GM23338 (cell line): ENCODE results near the gene NCS1. TPM values are rescaled to one million over a fixed set of nuclear protein-coding genes. Genes with fewer than 3 reads are reported as not detected.

Experiments used
- ATAC-seq: fragments of 200-7000 bp; cut with Tn5 transposase; 3 replicates; pipeline ENCODE4 v1.9.1; 2020
- DNase-seq: peaks from one replicate; pipeline ENCODE4 v3.0.0-alpha.2; 2015; ENCODE audit warnings: low spot score
- H2AFZ ChIP-seq: fragments of 200-600 bp; sonication (generic); 2 replicates; pipeline ENCODE4 v1.8.0; 2016; ENCODE audit warnings: antibody characterized with exemption, mild to moderate bottlenecking, moderate library complexity
- H3F3A ChIP-seq: fragments of 200-600 bp; sonication (generic); replicated peaks from 2 replicates; pipeline ENCODE4 v1.8.0; 2017; ENCODE audit warnings: antibody characterized with exemption, mixed run types, low read depth
- H3K27ac ChIP-seq: fragments of 200-600 bp; sonication (generic); 2 replicates; pipeline ENCODE4 v1.6.1; 2016; ENCODE audit warnings: low read depth
- H3K27me3 ChIP-seq: fragments of 200-600 bp; sonication (generic); 2 replicates; pipeline ENCODE4 v1.8.0; 2016; ENCODE audit warnings: mild to moderate bottlenecking, mixed run types, moderate library complexity; ENCODE audit not compliant: insufficient read depth
- H3K36me3 ChIP-seq: fragments of 200-600 bp; sonication (generic); 2 replicates; pipeline ENCODE4 v1.8.0; 2016; ENCODE audit warnings: mild to moderate bottlenecking; ENCODE audit not compliant: insufficient read depth
- H3K4me1 ChIP-seq: fragments of 200-600 bp; sonication (generic); 2 replicates; pipeline ENCODE4 v1.8.0; 2016; ENCODE audit warnings: mild to moderate bottlenecking, moderate library complexity; ENCODE audit not compliant: insufficient read depth
- H3K4me2 ChIP-seq: fragments of 200-600 bp; sonication (generic); 2 replicates; pipeline ENCODE4 v1.7.1; 2017; ENCODE audit warnings: mixed run types
- H3K4me3 ChIP-seq: fragments of 200-600 bp; sonication (generic); 2 replicates; pipeline ENCODE4 v1.6.1; 2016; ENCODE audit warnings: mixed run types
- H3K79me2 ChIP-seq: fragments of 200-600 bp; sonication (generic); replicated peaks from 2 replicates; pipeline ENCODE4 v1.8.0; 2017; ENCODE audit warnings: mild to moderate bottlenecking; ENCODE audit not compliant: insufficient read depth
- H3K9me2 ChIP-seq: fragments of 200-600 bp; sonication (generic); 2 replicates; pipeline ENCODE4 v1.8.0; 2017; ENCODE audit not compliant: insufficient read depth
- H4K20me1 ChIP-seq: fragments of 200-600 bp; sonication (generic); replicated peaks from 2 replicates; pipeline ENCODE4 v1.8.0; 2017; ENCODE audit warnings: mild to moderate bottlenecking; ENCODE audit not compliant: insufficient read depth
- H3K27ac Mint-ChIP-seq: 2 replicates; pipeline ENCODE4 v1.8.0; 2020; ENCODE audit warnings: inconsistent platforms, mild to moderate bottlenecking, moderate library complexity, mixed read lengths
- H3K27me3 Mint-ChIP-seq: 3 replicates; pipeline ENCODE4 v1.8.0; 2022; ENCODE audit warnings: low read depth, mild to moderate bottlenecking, moderate library complexity, mixed read lengths, inconsistent platforms; ENCODE audit not compliant: insufficient read depth, poor library complexity
- H3K36me3 Mint-ChIP-seq: 3 replicates; pipeline ENCODE4 v1.8.0; 2021; ENCODE audit warnings: low read depth, mild to moderate bottlenecking, inconsistent platforms, moderate library complexity, mixed read lengths
- H3K4me1 Mint-ChIP-seq: 3 replicates; pipeline ENCODE4 v1.8.0; 2020; ENCODE audit warnings: mild to moderate bottlenecking, inconsistent platforms, mixed read lengths
- H3K4me3 Mint-ChIP-seq: 3 replicates; pipeline ENCODE4 v1.8.0; 2021; ENCODE audit warnings: moderate library complexity, mild to moderate bottlenecking, inconsistent platforms, mixed read lengths
- H3K9me3 Mint-ChIP-seq: 3 replicates; pipeline ENCODE4 v1.8.0; 2020; ENCODE audit warnings: moderate library complexity, mild to moderate bottlenecking, inconsistent platforms, mixed read lengths
- CREB1 ChIP-seq: fragments of 250-450 bp; sonication (Bioruptor Pico); IDR thresholded peaks from 2 replicates; pipeline ENCODE4 v1.5.0; 2020; ENCODE audit warnings: low read depth, mild to moderate bottlenecking, moderate library complexity
- CTCF ChIP-seq, 2 experiments: fragments of 200-600 bp in 1 of 2; sonication (generic) in 1 of 2; conservative IDR thresholded peaks; 2 replicates each; pipeline versions ENCODE4 v1.5.1 to v1.6.1; 2016 to 2017; ENCODE audit warnings: antibody characterized with exemption in 2 of 2, low read depth in 2 of 2, mild to moderate bottlenecking in 2 of 2, moderate library complexity in 1 of 2
- ETS1 ChIP-seq: IDR thresholded peaks from 2 replicates; pipeline ENCODE4 v1.6.1; 2016; ENCODE audit warnings: antibody characterized with exemption
- EZH2 ChIP-seq: fragments of 200-600 bp; sonication (generic); IDR thresholded peaks from one replicate; pipeline ENCODE4 v1.8.0; 2017; ENCODE audit warnings: antibody characterized with exemption, mild to moderate bottlenecking, low read depth; ENCODE audit not compliant: unreplicated experiment
- EZH2phosphoT487 ChIP-seq: fragments of 200-600 bp; sonication (generic); IDR thresholded peaks from one replicate; pipeline ENCODE4 v1.8.1; 2018; ENCODE audit warnings: antibody characterized with exemption; ENCODE audit not compliant: unreplicated experiment
- JUNB ChIP-seq: IDR thresholded peaks from one replicate; pipeline ENCODE4 v1.6.1; 2016; ENCODE audit warnings: antibody characterized with exemption; ENCODE audit not compliant: unreplicated experiment
- NANOG ChIP-seq: IDR thresholded peaks from 2 replicates; pipeline ENCODE4 v1.6.1; 2016; ENCODE audit warnings: antibody characterized with exemption, borderline replicate concordance
- POLR2AphosphoS5 ChIP-seq: IDR thresholded peaks from 2 replicates; pipeline ENCODE4 v1.6.1; 2016; ENCODE audit warnings: antibody characterized with exemption, low read depth
- REST ChIP-seq: IDR thresholded peaks from one replicate; pipeline ENCODE4 v1.6.1; 2018; ENCODE audit warnings: antibody characterized with exemption; ENCODE audit not compliant: unreplicated experiment
- ZNF331 ChIP-seq: fragments of 250-450 bp; sonication (Bioruptor Pico); IDR thresholded peaks from 2 replicates; pipeline ENCODE4 v1.5.0; 2020; ENCODE audit warnings: low read depth, mild to moderate bottlenecking, moderate library complexity
- polyA plus RNA-seq: library from polyadenylated mRNA; unstranded; fragments of >200 nt; fragmentation: Nextera tagmentation; extraction: Ambion mirVana; gene quantifications from 2 replicates; pipeline ENCODE4 v1.2.1, GENCODE V29; 2016
- total RNA-seq: library from RNA; depleted of rRNA; stranded (reverse); fragments of >200 nt; shearing (Covaris generic); gene quantifications from 2 replicates; pipeline ENCODE4 v1.2.3, GENCODE V29; 2014

The NCS1 gene
- total and polyA plus RNA-seq, 2 experiments from 2014 or later = 8.2 to 34.3 TPM

GRCh38 chr9:130232899-130233586, 60.8 kb downstream of the NCS1 start:
- Histone ChIP-seq H3K4me2 (no peak overlapping the region), H4K20me1 (peaks cover 5% of the 10 kb centered on the region; the same call in 1 of the 2 replicates), H3K9me2 (no peaks in the 10 kb centered on the region), H3K79me2 (no peaks in the 10 kb centered on the region), H3F3A (no peaks in the 10 kb centered on the region), H3K36me3 (no peaks in the 10 kb centered on the region; the same call in 1 of the 2 replicates), H3K4me3 (no peak overlapping the region), H3K4me1 (no peaks in the 10 kb centered on the region), H3K27me3 (no peaks in the 10 kb centered on the region), H3K27ac (0 out of 2 replicates have a peak overlapping the region, but pooled peaks have one; percentile 32), H2AFZ (no peak overlapping the region)
- ATAC-seq = peak; percentile 13; the same call in 1 of the 3 replicates
- H3K27me3 Mint-ChIP-seq = peaks cover 11% of the 10 kb centered on the region
- H3K27ac Mint-ChIP-seq = 0 out of 2 replicates have a peak overlapping the region, but pooled peaks have one; percentile 54
- TF ChIP-seq EZH2phosphoT487 = no peak
- TF ChIP-seq POLR2AphosphoS5 = no peak
- TF ChIP-seq CREB1 = no peak
- TF ChIP-seq ZNF331 (CRISPR knock-in tag) = no peak
- H3K36me3 Mint-ChIP-seq = peaks cover 29% of the 10 kb centered on the region
- no peaks in the 10 kb centered on the region; the same call in 1 of the 3 replicates for H3K9me3 Mint-ChIP-seq
- peaks cover 19% of the 10 kb centered on the region for H3K4me1 Mint-ChIP-seq
- DNase-seq = peak; percentile 30
- H3K4me3 Mint-ChIP-seq = no peak overlapping the region

- Mint-ChIP-seq H3K36me3 (peaks cover 23% of the 10 kb centered on the region), H3K27me3 (peaks cover 11% of the 10 kb centered on the region), H3K9me3 (no peaks in the 10 kb centered on the region; the same call in 1 of the 3 replicates), H3K4me1 (peaks cover 22% of the 10 kb centered on the region), H3K27ac (no peak overlapping the region), H3K4me3 (no peak overlapping the region)
- Histone ChIP-seq H3K9me2 (no peaks in the 10 kb centered on the region), H2AFZ (no peak overlapping the region), H3F3A (no peaks in the 10 kb centered on the region), H3K4me3 (no peak overlapping the region), H3K4me1 (no peaks in the 10 kb centered on the region), H4K20me1 (peaks cover 5% of the 10 kb centered on the region; the same call in 1 of the 2 replicates), H3K27me3 (no peaks in the 10 kb centered on the region), H3K4me2 (no peak overlapping the region), H3K36me3 (no peaks in the 10 kb centered on the region; the same call in 1 of the 2 replicates), H3K79me2 (no peaks in the 10 kb centered on the region), H3K27ac (no peak overlapping the region)
- DNase-seq (no peak), ATAC-seq (no peak)
- TF ChIP-seq CTCF (conservative IDR thresholded peaks at IDR 0.05; ENCODE audit: low read depth in 2 of 2) (no peak), EZH2phosphoT487 (no peak), POLR2AphosphoS5 (no peak), EZH2 (no peak), JUNB (no peak), ETS1 (no peak), NANOG (no peak), REST (no peak)
Observed at GRCh38 chr9:130233587-130233945, 61.4 kb downstream of the NCS1 start.
